ENCODE results near the gene NCCRP1. TPM values are rescaled to one million over a fixed set of nuclear protein-coding genes. Genes with fewer than 3 reads are reported as not detected.

The NCCRP1 gene
- polyA plus RNA-seq, 1 donor from 2014 or later = not detected

DNA sequence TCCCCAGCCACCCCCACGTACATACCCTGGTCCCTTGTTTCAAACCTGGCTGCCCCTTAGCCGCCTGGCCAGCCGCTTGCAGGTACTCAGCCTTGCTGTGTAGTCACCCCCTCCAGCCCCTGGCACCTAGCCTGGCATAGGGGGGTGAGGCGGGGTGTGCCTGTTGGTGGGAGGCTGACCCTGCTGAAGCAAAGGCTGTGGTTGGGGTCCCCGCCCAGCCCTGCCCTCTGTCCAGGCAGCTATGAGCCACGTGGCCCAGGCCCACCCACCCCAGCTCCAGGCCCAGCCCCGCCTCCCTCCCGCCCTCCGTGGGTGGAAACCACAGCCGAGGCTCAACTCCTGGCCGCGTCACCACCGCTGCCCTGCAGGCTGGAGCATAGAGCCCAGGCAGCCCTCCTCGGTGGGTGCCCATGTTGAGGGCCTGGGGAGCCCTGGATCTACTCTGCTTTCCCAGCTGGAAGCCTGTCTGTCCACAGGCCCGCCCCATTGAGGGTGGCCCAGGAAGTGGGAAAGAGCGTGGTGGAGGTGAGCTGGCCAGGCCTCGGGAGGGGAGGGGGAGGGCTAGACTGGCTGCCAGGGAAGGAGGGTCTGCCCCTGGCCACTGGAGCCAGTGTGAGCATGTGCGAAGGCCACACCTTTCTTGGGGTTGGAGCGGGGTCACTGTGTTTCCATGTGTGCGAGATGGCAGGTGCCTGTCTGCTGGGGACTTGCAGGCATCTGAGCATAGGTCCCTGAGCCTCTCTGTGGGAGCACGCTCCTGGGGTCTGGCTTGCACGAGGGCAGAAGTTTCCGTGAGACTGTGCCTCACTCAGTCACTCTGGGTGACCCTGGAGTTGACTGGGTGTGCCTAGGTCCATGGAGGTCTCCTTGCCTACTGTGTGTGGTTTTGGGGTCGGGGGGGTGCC is 40.2 kb upstream of the NCCRP1 start:
- no peaks in the 10 kb centered on the region for H3K27me3 ChIP-seq (ENCODE audit: insufficient read depth, low read depth, low read length)
- H2AFZ ChIP-seq (ENCODE audit: low read depth, low read length) = no peak overlapping the region
- H3F3A ChIP-seq (ENCODE audit: insufficient read depth, low read length, poor library complexity, severe bottlenecking) = no peaks in the 10 kb centered on the region
- H3K4me2 ChIP-seq (ENCODE audit: low read length) = no peak overlapping the region
- no peaks in the 10 kb centered on the region for H3K9me3 ChIP-seq (ENCODE audit: low read length)
- no peaks in the 10 kb centered on the region for H3K79me2 ChIP-seq (replicated peaks; ENCODE audit: insufficient read depth, low read length)
- H3K9ac ChIP-seq (ENCODE audit: low read length) = no peak overlapping the region
- no peaks in the 10 kb centered on the region for H3K9me2 ChIP-seq (ENCODE audit: insufficient read depth, low read length)
- H3K4me3 ChIP-seq (ENCODE audit: low read length) = no peak overlapping the region
- TF ChIP-seq TAF1 (IDR thresholded peaks at IDR 0.05; ENCODE audit: low read depth) = no peak
- TF ChIP-seq RAD21 (conservative IDR thresholded peaks at IDR 0.05) = no peak
- TF ChIP-seq EZH2 (IDR thresholded peaks at IDR 0.05; ENCODE audit: borderline replicate concordance, insufficient read depth, low read length, poor library complexity, severe bottlenecking) = no peak
- TF ChIP-seq POLR2AphosphoS5 (IDR thresholded peaks at IDR 0.05) = no peak
- TF ChIP-seq MXI1 (conservative IDR thresholded peaks at IDR 0.05; ENCODE audit: poor library complexity, severe bottlenecking) = no peak
- no peak for TF ChIP-seq EP300 (conservative IDR thresholded peaks at IDR 0.05; ENCODE audit: poor library complexity, severe bottlenecking)
- TF ChIP-seq, protein P1, sequence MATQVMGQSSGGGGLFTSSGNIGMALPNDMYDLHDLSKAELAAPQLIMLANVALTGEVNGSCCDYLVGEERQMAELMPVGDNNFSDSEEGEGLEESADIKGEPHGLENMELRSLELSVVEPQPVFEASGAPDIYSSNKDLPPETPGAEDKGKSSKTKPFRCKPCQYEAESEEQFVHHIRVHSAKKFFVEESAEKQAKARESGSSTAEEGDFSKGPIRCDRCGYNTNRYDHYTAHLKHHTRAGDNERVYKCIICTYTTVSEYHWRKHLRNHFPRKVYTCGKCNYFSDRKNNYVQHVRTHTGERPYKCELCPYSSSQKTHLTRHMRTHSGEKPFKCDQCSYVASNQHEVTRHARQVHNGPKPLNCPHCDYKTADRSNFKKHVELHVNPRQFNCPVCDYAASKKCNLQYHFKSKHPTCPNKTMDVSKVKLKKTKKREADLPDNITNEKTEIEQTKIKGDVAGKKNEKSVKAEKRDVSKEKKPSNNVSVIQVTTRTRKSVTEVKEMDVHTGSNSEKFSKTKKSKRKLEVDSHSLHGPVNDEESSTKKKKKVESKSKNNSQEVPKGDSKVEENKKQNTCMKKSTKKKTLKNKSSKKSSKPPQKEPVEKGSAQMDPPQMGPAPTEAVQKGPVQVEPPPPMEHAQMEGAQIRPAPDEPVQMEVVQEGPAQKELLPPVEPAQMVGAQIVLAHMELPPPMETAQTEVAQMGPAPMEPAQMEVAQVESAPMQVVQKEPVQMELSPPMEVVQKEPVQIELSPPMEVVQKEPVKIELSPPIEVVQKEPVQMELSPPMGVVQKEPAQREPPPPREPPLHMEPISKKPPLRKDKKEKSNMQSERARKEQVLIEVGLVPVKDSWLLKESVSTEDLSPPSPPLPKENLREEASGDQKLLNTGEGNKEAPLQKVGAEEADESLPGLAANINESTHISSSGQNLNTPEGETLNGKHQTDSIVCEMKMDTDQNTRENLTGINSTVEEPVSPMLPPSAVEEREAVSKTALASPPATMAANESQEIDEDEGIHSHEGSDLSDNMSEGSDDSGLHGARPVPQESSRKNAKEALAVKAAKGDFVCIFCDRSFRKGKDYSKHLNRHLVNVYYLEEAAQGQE (IDR thresholded peaks at IDR 0.05; ENCODE audit: borderline replicate concordance) = no peak
- no peak for TF ChIP-seq SMC3 (conservative IDR thresholded peaks at IDR 0.05; ENCODE audit: poor library complexity)
- TF ChIP-seq, protein P2, sequence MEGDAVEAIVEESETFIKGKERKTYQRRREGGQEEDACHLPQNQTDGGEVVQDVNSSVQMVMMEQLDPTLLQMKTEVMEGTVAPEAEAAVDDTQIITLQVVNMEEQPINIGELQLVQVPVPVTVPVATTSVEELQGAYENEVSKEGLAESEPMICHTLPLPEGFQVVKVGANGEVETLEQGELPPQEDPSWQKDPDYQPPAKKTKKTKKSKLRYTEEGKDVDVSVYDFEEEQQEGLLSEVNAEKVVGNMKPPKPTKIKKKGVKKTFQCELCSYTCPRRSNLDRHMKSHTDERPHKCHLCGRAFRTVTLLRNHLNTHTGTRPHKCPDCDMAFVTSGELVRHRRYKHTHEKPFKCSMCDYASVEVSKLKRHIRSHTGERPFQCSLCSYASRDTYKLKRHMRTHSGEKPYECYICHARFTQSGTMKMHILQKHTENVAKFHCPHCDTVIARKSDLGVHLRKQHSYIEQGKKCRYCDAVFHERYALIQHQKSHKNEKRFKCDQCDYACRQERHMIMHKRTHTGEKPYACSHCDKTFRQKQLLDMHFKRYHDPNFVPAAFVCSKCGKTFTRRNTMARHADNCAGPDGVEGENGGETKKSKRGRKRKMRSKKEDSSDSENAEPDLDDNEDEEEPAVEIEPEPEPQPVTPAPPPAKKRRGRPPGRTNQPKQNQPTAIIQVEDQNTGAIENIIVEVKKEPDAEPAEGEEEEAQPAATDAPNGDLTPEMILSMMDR (IDR thresholded peaks at IDR 0.05; ENCODE audit: poor library complexity, severe bottlenecking) = no peak
- no peaks in the 10 kb centered on the region for H3K36me3 ChIP-seq (ENCODE audit: insufficient read depth, low read length)
- H4K20me1 ChIP-seq (ENCODE audit: insufficient read depth) = no peaks in the 10 kb centered on the region
- H3K27ac ChIP-seq (ENCODE audit: low read length) = no peak overlapping the region

DNA sequence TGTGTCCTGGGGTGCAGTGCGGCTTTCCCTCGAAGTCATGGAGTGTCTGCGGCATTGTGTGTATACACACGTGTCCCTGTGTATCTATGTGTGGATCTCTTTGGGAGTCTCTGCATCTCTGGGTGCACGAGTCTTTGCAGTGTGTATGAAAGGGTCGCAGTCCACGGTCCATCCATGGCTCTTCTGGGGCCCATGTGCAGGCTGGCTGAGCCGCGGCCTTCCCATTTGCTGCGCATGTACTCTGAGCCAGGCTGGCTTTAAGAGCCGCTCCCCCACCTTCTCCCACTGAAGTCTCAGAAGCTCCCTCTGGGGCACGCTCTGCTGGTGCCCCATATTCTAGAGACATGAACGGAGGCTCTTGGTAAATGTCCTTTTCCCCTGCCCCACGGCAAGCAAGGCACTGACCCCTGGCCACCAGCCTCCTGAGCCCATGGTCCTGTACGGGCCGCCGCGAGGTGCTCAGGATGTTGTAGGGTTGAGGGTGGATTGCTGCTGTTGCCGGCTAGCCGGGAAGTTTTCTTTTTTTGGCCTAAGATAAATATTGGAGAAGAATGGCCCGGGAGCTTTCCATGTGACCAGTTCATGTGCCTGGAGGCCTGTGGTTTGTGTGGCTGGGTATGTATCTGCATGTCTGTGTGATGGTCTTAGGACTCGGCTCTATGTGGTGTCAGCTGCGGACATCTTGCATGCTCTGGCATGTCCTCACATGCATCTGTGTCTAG is 39.3 kb upstream of the NCCRP1 start:
- Histone ChIP-seq H3K4me2 (ENCODE audit: low read length) (no peak overlapping the region), H4K20me1 (ENCODE audit: insufficient read depth) (no peaks in the 10 kb centered on the region), H3K4me3 (ENCODE audit: low read length) (no peak overlapping the region), H3K9ac (ENCODE audit: low read length) (no peak overlapping the region), H3K79me2 (replicated peaks; ENCODE audit: insufficient read depth, low read length) (no peaks in the 10 kb centered on the region), H3K36me3 (ENCODE audit: insufficient read depth, low read length) (no peaks in the 10 kb centered on the region), H3K9me2 (ENCODE audit: insufficient read depth, low read length) (no peaks in the 10 kb centered on the region), H3K27ac (ENCODE audit: low read length) (no peak overlapping the region), H2AFZ (ENCODE audit: low read depth, low read length) (no peak overlapping the region), H3K27me3 (ENCODE audit: insufficient read depth, low read depth, low read length) (no peaks in the 10 kb centered on the region), H3K9me3 (ENCODE audit: low read length) (no peaks in the 10 kb centered on the region), H3F3A (ENCODE audit: insufficient read depth, low read length, poor library complexity, severe bottlenecking) (no peaks in the 10 kb centered on the region)
- TF ChIP-seq EP300 (conservative IDR thresholded peaks at IDR 0.05; ENCODE audit: poor library complexity, severe bottlenecking) (no peak), SMC3 (conservative IDR thresholded peaks at IDR 0.05; ENCODE audit: poor library complexity) (no peak), EZH2 (IDR thresholded peaks at IDR 0.05; ENCODE audit: borderline replicate concordance, insufficient read depth, low read length, poor library complexity, severe bottlenecking) (no peak), POLR2AphosphoS5 (IDR thresholded peaks at IDR 0.05) (no peak), RAD21 (conservative IDR thresholded peaks at IDR 0.05) (no peak), MXI1 (conservative IDR thresholded peaks at IDR 0.05; ENCODE audit: poor library complexity, severe bottlenecking) (no peak), TAF1 (IDR thresholded peaks at IDR 0.05; ENCODE audit: low read depth) (no peak)
- TF ChIP-seq, protein P2 (IDR thresholded peaks at IDR 0.05; ENCODE audit: poor library complexity, severe bottlenecking) = no peak
- TF ChIP-seq, protein P1 (IDR thresholded peaks at IDR 0.05; ENCODE audit: borderline replicate concordance) = no peak
